RWPE1 (cell line): Measurements from ENCODE around the gene NEU2.

Experiments
- CTCF ChIA-PET: fragments of 350-600 bp; sonication (Branson Sonifier 250); formaldehyde crosslinking; extraction: SDS; loops from one replicate; lab custom pipeline; 2021; lab: Yijun Ruan, JAX
- POLR2A ChIA-PET: fragments of 400-600 bp; formaldehyde crosslinking; extraction: SDS; loops from one replicate; lab custom pipeline; 2020; ENCODE audit warnings: antibody characterized with exemption; ENCODE audit not compliant: low non-redundant PET; lab: Yijun Ruan, JAX
- DNase-seq: peaks from one replicate; pipeline ENCODE4 v3.0.0; 2012; ENCODE audit warnings: low spot score
- H3K27ac ChIP-seq: fragments of 450-650 bp; 2 replicates; pipeline ENCODE4 v1.5.1; 2017
- TF ChIP-seq, protein P1 (sequence below): fragments of 450-650 bp; conservative IDR thresholded peaks from 2 replicates; pipeline ENCODE4 v1.5.1; 2017; ENCODE audit warnings: low read depth, mild to moderate bottlenecking

The NEU2 gene

GRCh38 chr2:233065954-233066470 lies 33.5 kb downstream of the NEU2 start:
- ChIA-PET CTCF (no interaction called here), POLR2A (no interaction called here)
- DNase-seq: no peak
- TF ChIP-seq, protein P1, sequence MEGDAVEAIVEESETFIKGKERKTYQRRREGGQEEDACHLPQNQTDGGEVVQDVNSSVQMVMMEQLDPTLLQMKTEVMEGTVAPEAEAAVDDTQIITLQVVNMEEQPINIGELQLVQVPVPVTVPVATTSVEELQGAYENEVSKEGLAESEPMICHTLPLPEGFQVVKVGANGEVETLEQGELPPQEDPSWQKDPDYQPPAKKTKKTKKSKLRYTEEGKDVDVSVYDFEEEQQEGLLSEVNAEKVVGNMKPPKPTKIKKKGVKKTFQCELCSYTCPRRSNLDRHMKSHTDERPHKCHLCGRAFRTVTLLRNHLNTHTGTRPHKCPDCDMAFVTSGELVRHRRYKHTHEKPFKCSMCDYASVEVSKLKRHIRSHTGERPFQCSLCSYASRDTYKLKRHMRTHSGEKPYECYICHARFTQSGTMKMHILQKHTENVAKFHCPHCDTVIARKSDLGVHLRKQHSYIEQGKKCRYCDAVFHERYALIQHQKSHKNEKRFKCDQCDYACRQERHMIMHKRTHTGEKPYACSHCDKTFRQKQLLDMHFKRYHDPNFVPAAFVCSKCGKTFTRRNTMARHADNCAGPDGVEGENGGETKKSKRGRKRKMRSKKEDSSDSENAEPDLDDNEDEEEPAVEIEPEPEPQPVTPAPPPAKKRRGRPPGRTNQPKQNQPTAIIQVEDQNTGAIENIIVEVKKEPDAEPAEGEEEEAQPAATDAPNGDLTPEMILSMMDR: no peak
- H3K27ac ChIP-seq: peak overlapping the region; percentile 73

GRCh38 chr2:233068762-233069418 lies 36.4 kb downstream of the NEU2 start:
- H3K27ac ChIP-seq: no peak overlapping the region
- no peak for DNase-seq
- CTCF ChIA-PET: no interaction called here
- TF ChIP-seq, protein P1: no peak
- POLR2A ChIA-PET: no interaction called here

DNA sequence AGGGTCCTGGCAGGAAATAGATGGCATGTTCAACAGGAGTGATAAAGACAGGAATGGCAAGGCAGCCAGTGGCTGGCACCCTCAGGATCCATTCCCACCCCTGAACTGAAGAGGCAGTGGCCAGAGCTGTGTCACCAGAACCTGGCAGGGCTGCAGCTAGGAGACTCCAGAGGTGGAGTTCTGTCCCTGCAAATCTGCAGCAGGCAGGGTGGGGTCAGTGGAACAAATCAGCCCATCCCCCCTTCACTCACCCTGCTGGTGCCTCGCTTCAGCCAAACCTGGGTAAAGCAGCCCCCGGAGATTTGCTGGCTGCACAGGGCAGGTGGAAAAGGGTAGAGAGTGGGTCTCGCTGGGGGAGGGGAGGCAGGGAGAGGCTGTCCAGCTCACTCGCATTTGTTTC lies 40.4 kb downstream of the NEU2 start:
- POLR2A ChIA-PET: no interaction called here
- no peak for DNase-seq
- TF ChIP-seq, protein P1: no peak
- H3K27ac ChIP-seq: no peak overlapping the region
- CTCF ChIA-PET: no interaction called here

GRCh38 chr2:233074106-233074505 lies 41.6 kb downstream of the NEU2 start:
- H3K27ac ChIP-seq: no peak overlapping the region

DNA sequence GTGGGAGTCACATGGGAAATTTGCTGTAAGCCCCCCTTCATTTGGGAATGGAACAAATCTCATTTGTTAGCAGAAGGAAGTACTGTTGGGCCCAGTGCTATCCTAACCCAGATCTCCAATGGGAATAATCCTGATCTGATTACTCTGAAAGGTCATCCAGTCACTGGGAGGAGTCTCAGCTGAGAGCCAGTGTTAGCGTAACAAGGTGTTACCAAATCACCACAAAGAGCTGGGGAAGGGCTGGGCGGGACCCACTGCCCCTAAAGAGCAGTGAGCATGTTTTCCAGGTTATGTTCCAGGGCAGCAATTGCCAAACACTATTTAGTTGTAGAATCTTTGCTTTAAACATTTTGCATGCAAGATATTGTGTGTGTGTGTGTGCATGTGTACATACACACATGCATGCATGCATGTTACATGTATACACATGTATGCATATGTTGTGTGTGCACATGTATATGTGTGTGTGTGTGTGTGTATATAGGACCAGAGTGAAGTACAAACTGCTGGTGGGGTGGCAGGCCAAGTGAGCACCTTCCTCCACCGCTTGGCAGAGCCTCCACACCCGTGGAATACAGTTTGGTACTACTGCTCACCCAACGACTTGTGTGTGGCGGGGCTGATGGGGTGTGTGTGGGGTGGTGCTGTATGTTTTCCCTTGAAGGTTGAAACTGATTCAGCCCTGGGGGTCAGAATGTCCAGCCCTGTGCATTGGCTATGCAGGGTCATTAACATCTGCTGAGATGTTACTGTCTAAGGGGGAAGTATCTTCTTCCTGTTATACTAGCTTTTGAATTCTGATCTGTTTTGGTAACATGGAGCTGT lies 42.9 kb downstream of the NEU2 start:
- ChIA-PET CTCF (no interaction called here), POLR2A (no interaction called here)
- TF ChIP-seq, protein P1: no peak
- H3K27ac ChIP-seq: no peak overlapping the region
- DNase-seq: no peak

More at GRCh38 chr2:233074106-233074505, 41.6 kb downstream of the NEU2 start:
- POLR2A ChIA-PET: no interaction called here
- no peak for DNase-seq
- TF ChIP-seq, protein P1: no peak
- CTCF ChIA-PET: interaction anchor here (0.6 kb wide), 1 partner anchor 221 kb away, joined by 3 read pairs; no protein-coding TSS in a partner anchor

DNA sequence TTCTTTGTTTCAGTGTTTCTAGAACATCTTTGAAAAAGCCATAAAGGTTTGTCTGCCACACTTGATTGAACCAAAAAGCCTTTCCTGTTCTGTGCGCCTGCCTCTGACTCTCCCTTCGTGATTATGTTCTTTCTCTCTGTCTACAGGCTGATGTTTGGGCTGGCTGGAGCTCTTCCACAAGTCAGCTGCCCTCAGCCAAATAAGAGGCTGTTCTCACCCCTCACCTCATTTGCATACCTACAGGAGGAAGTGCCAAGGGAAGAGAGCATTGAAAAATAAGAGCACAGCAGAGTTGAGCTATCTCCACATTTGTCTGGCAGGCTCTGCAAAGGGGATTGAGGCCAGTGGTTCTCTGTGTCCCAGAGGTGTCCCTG lies 43.5 kb downstream of the NEU2 start:
- H3K27ac ChIP-seq: no peak overlapping the region
- DNase-seq: no peak
- POLR2A ChIA-PET: interaction anchor here (0.5 kb wide), 1 partner anchor 471 kb away, joined by 6 read pairs; no protein-coding TSS in a partner anchor
- TF ChIP-seq, protein P1: no peak
- CTCF ChIA-PET: no interaction called here
